ENCODE measurements around the gene PARVA.

- TF ChIP-seq CTCF (IDR thresholded peaks at IDR 0.05; ENCODE audit: insufficient read depth, low read depth, low read length) (no peak), EZH2 (IDR thresholded peaks at IDR 0.05; ENCODE audit: insufficient read depth, low read length) (no peak)
Measured at GRCh38 chr11:12411393-12411792, 34.0 kb downstream of the PARVA start.

Data from astrocyte (in vitro differentiated cells and primary cell).